Heart left ventricle (tissue), 16 donors: ENCODE data around the gene TMEM204. TPM values are rescaled to one million over a fixed set of nuclear protein-coding genes. Genes with fewer than 3 reads are reported as not detected.

Source experiments
- ATAC-seq, 4 donors: fragments of 200-7000 bp; cut with Tn5 transposase; one replicate each; pipeline ENCODE4 v1.9.1; 2020 to 2022; ENCODE audit warnings: moderate library complexity in 4 of 4, mild to moderate bottlenecking in 3 of 4, moderate number of reproducible peaks in 1 of 4
- DNase-seq, 5 donors: peaks; one replicate each; pipeline ENCODE4 v3.0.0-alpha.2; 2020
- H3K27ac ChIP-seq, 12 donors: fragments of 200-600 bp; sonication (generic) in 4 of 12; one replicate each; pipeline versions ENCODE4 v1.5.0 to v1.8.0; 2016 to 2022; ENCODE audit warnings: mild to moderate bottlenecking in 2 of 12
- H3K27me3 ChIP-seq, 9 donors: fragments of 200-600 bp; sonication (generic) in 2 of 9; one replicate each; pipeline versions ENCODE4 v1.5.1 to v1.8.0; 2016 to 2022; ENCODE audit warnings: mild to moderate bottlenecking in 3 of 9
- H3K36me3 ChIP-seq, 9 donors: fragments of 200-600 bp; sonication (generic) in 2 of 9; one replicate each; pipeline versions ENCODE4 v1.5.0 to v1.8.0; 2018 to 2022; ENCODE audit warnings: mild to moderate bottlenecking in 2 of 9
- H3K4me1 ChIP-seq, 12 donors: fragments of 200-600 bp; sonication (generic) in 4 of 12; one replicate each; pipeline versions ENCODE4 v1.5.0 to v1.8.0; 2016 to 2022; ENCODE audit warnings: mild to moderate bottlenecking in 3 of 12
- H3K4me3 ChIP-seq, 12 donors: fragments of 200-600 bp; sonication (generic) in 4 of 12; one replicate each; pipeline versions ENCODE4 v1.5.0 to v1.8.0; 2017 to 2022; ENCODE audit warnings: mild to moderate bottlenecking in 9 of 12, moderate library complexity in 4 of 12
- H3K9me3 ChIP-seq, 12 donors: fragments of 200-600 bp; sonication (generic) in 4 of 12; one replicate each; pipeline versions ENCODE4 v1.5.0 to v1.8.0; 2016 to 2022; ENCODE audit warnings: mild to moderate bottlenecking in 1 of 12
- CTCF ChIP-seq, 12 donors: fragments of 200-600 bp; sonication (generic) in 4 of 12; IDR thresholded peaks; one replicate each; pipeline versions ENCODE4 v1.5.0 to v1.8.0; 2018 to 2022; ENCODE audit warnings: antibody characterized with exemption in 12 of 12, mild to moderate bottlenecking in 5 of 12
- POLR2A ChIP-seq, 2 donors: fragments of 450-650 bp; IDR thresholded peaks; one replicate each; pipeline ENCODE4 v1.6.1; 2017; ENCODE audit warnings: antibody characterized with exemption in 2 of 2, mild to moderate bottlenecking in 2 of 2, moderate library complexity in 2 of 2
- WGBS, 4 donors: extraction: QIAGEN DNeasy Blood & Tissue Kit in 2 of 4; methylation state at CpG; one replicate each; pipeline versions ENCODE4 v1.1.5 to v1.1.7; 2013 to 2018; 5-methylcytosine and 5-hydroxymethylcytosine counted together
- intact Hi-C, 10 donors: fragments of 100-400 bp; cut with DNase I; formaldehyde crosslinking; loops; one replicate each; pipeline versions ENCODE4 v1.11.1 to v1.14.2; 2022
- polyA plus RNA-seq, 2 donors: library from polyadenylated mRNA; stranded (reverse); fragments of 200-250 nt; gene quantifications; one replicate each; pipeline ENCODE4 v1.2.3, GENCODE V29; 2013
- total RNA-seq, 9 donors: library from RNA; depleted of rRNA in 2 of 9; stranded (reverse); fragments of >200 nt in 2 of 9; fragmentation: NEBNext Ultra II Directional in 3 of 9; extraction: Animal tissue kit (Norgen Biotek cat#: 25700) in 3 of 9; gene quantifications; one replicate each; pipeline versions ENCODE4 v1.1.0 to v1.2.4, GENCODE V29; 2016 to 2023
- donor health status: ischemic (EF 13 %, LVEDD 7.1; RV severe dilation, severe dysfunction).
- donor health status: healthy with polysubstance abuse.
- donor health status: DM: no; HTN: yes; CAD: no.
- donor health status: DM: no; HTN: no; CAD: no.
- donor health status: ischemic (EF 25% LVEDD 6.9; RV normal size, moderate dysfunction).
- donor health status: ischemic (EF 25% LVEDD 5.7; RV mildly dilated, moderate dysfunction).
- donor health status: healthy.
- donor health status: DM: yes; HTN: yes; CAD: no.
- donor health status: ischemic (EF 35%, LVEDD 5.7; RV mildly dilated, moderate dysfunction).
- donor health status: nonischemic (EF 11% LVEDD 7.7; RV severe dilation, severe dysfunction).
- donor health status: DM: yes; HTN: yes; CAD: no.
- donor health status: PGD.
- donor health status: ischemic (EF 29% LVEDD 5.4; RV normal size, mild dysfunction).
- donor health status: nonischemic (EF 23%, LVEDD 6.1; RV moderate dilation, normal function).

Gene TMEM204
- total and polyA plus RNA-seq, 11 donors: 14.0 to 64.2 (median 20.2) TPM

GRCh38 chr16:1525871-1526607, 7.4 kb upstream of the TMEM204 start:
- Histone ChIP-seq H3K27ac (no peak overlapping the region), H3K36me3 (peaks cover 0 to 11% (median 0%) of the 10 kb centered on the region in 9 donors), H3K9me3 (no peaks in the 10 kb centered on the region), H3K4me3 (no peak overlapping the region), H3K4me1 (peaks cover 10 to 45% (median 34%) of the 10 kb centered on the region in 12 donors), H3K27me3 (no peaks in the 10 kb centered on the region)
- intact Hi-C loops: loop anchor here in 1 of 10 donors (5.0 kb wide), 1 partner anchor 34 kb away; the partner anchor contains the start of gene TELO2
- WGBS, 4 donors: 90 to 96% (median 94%) methylated on average over 29 to 44 of the region's 44 CpGs
- no peak for TF ChIP-seq POLR2A (IDR thresholded peaks at IDR 0.05)
- TF ChIP-seq CTCF (IDR thresholded peaks at IDR 0.05): no peak
- ATAC-seq (no peak), DNase-seq (no peak)

- Histone ChIP-seq H3K4me3 (no peak overlapping the region), H3K36me3 (peaks cover 0 to 9% (median 0%) of the 10 kb centered on the region in 9 donors), H3K9me3 (no peaks in the 10 kb centered on the region), H3K27me3 (no peaks in the 10 kb centered on the region), H3K4me1 (peaks cover 10 to 53% (median 43%) of the 10 kb centered on the region in 12 donors), H3K27ac (peak overlapping the region in 8 of 12 donors; percentile 27 to 52 (median 36))
- WGBS, 4 donors: 85 to 93% (median 86%) methylated on average over 29 to 38 of the region's 38 CpGs
- intact Hi-C loops: loop anchor here in 1 of 10 donors (5.0 kb wide), 1 partner anchor 35 kb away; the partner anchor contains the start of gene TELO2
- DNase-seq (no peak), ATAC-seq (no peak)
- TF ChIP-seq CTCF (IDR thresholded peaks at IDR 0.05) (no peak), POLR2A (IDR thresholded peaks at IDR 0.05) (no peak)
Measured at GRCh38 chr16:1526608-1527555, 6.6 kb upstream of the TMEM204 start.

GRCh38 chr16:1527836-1528811, 5.3 kb upstream of the TMEM204 start:
- ATAC-seq: peak; percentile 7 to 20 (median 10)

More at GRCh38 chr16:1527836-1528811, 5.3 kb upstream of the TMEM204 start:
- peak in 1 of 2 donors; percentile 38 for TF ChIP-seq POLR2A (IDR thresholded peaks at IDR 0.05)
- no peak for TF ChIP-seq CTCF (IDR thresholded peaks at IDR 0.05)
- H3K36me3 ChIP-seq: peaks cover 0 to 7% (median 0%) of the 10 kb centered on the region in 9 donors
- intact Hi-C loops: loop anchor here in 1 of 10 donors (5.0 kb wide), 1 partner anchor 36 kb away; the partner anchor contains the start of gene TELO2
- no peaks in the 10 kb centered on the region for H3K9me3 ChIP-seq
- H3K27ac ChIP-seq: peak overlapping the region in 11 of 12 donors; percentile 11 to 99 (median 34)
- no peak overlapping the region for H3K4me3 ChIP-seq
- DNase-seq: peak; percentile 69 to 85 (median 82)
- peaks cover 14 to 66% (median 55%) of the 10 kb centered on the region in 12 donors for H3K4me1 ChIP-seq
- 35 to 46% (median 36%) methylated on average over 26 to 42 of the region's 42 CpGs for WGBS, 4 donors
- H3K27me3 ChIP-seq: no peaks in the 10 kb centered on the region
